H9 (cell line): ENCODE data around the gene ARF1. TPM values are rescaled to one million over a fixed set of nuclear protein-coding genes. Genes with fewer than 3 reads are reported as not detected.

Source experiments
- DNase-seq: peaks from one replicate; pipeline ENCODE4 v3.0.0-alpha.2; 2017
- H2AFZ ChIP-seq: one replicate; pipeline ENCODE4 v1.6.1; 2013; ENCODE audit warnings: mild to moderate bottlenecking, low read length, control low read depth, moderate library complexity
- H2AK5ac ChIP-seq: 2 replicates; pipeline ENCODE4 v1.6.1; 2013; ENCODE audit warnings: low read length, control low read depth, mixed read lengths; ENCODE audit not compliant: insufficient read length
- H2BK120ac ChIP-seq: one replicate; pipeline ENCODE4 v1.6.1; 2013; ENCODE audit warnings: low read depth, mild to moderate bottlenecking, low read length, control low read depth, inconsistent platforms; ENCODE audit not compliant: poor library complexity, severe bottlenecking
- H2BK12ac ChIP-seq: 2 replicates; pipeline ENCODE4 v1.6.1; 2013; ENCODE audit warnings: low read length, control low read depth, mixed read lengths, low read depth; ENCODE audit not compliant: insufficient read length
- H2BK15ac ChIP-seq: 2 replicates; pipeline ENCODE4 v1.6.1; 2013; ENCODE audit warnings: low read depth, low read length, control low read depth
- H2BK20ac ChIP-seq: one replicate; pipeline ENCODE4 v1.6.1; 2013; ENCODE audit warnings: low read depth, mild to moderate bottlenecking, low read length, control low read depth, inconsistent platforms; ENCODE audit not compliant: poor library complexity, severe bottlenecking
- H2BK5ac ChIP-seq: 2 replicates; pipeline ENCODE4 v1.6.1; 2013; ENCODE audit warnings: low read length, control low read depth, mixed read lengths; ENCODE audit not compliant: insufficient read length
- H3K14ac ChIP-seq: 2 replicates; pipeline ENCODE4 v1.6.1; 2013; ENCODE audit warnings: low read length, control low read depth; ENCODE audit not compliant: insufficient read depth
- H3K18ac ChIP-seq: 2 replicates; pipeline ENCODE4 v1.6.1; 2013; ENCODE audit warnings: low read depth, mild to moderate bottlenecking, mixed read lengths, low read length, control low read depth; ENCODE audit not compliant: insufficient read length
- H3K23ac ChIP-seq: 2 replicates; pipeline ENCODE4 v1.6.1; 2013; ENCODE audit warnings: low read length, control low read depth, mixed read lengths, low read depth; ENCODE audit not compliant: insufficient read length
- H3K23me2 ChIP-seq: 2 replicates; pipeline ENCODE4 v1.6.1; 2013; ENCODE audit warnings: low read depth, mild to moderate bottlenecking, mixed read lengths, low read length, control low read depth; ENCODE audit not compliant: insufficient read length, poor library complexity, severe bottlenecking
- H3K27ac ChIP-seq: 2 replicates; pipeline ENCODE4 v1.5.1; 2013; ENCODE audit warnings: low read length, control low read depth, mixed read lengths, low read depth; ENCODE audit not compliant: insufficient read length
- H3K27me3 ChIP-seq: 2 replicates; pipeline ENCODE4 v1.6.1; 2013; ENCODE audit warnings: low read length, control low read depth, inconsistent platforms; ENCODE audit not compliant: insufficient read depth
- H3K4ac ChIP-seq: 2 replicates; pipeline ENCODE4 v1.6.1; 2013; ENCODE audit warnings: low read depth, mild to moderate bottlenecking, control low read depth, inconsistent platforms, low read length, moderate library complexity
- H3K4me1 ChIP-seq: 2 replicates; pipeline ENCODE4 v1.6.1; 2013; ENCODE audit warnings: low read length, control low read depth, inconsistent platforms; ENCODE audit not compliant: insufficient read depth
- H3K4me2 ChIP-seq: 2 replicates; pipeline ENCODE4 v1.6.1; 2013; ENCODE audit warnings: low read length, control low read depth, mixed read lengths; ENCODE audit not compliant: insufficient read length, insufficient read depth
- H3K56ac ChIP-seq: 2 replicates; pipeline ENCODE4 v1.6.1; 2013; ENCODE audit warnings: low read depth, mild to moderate bottlenecking, mixed read lengths, low read length, control low read depth; ENCODE audit not compliant: insufficient read length
- H3K79me1 ChIP-seq: 2 replicates; pipeline ENCODE4 v1.6.1; 2013; ENCODE audit warnings: low read depth, mild to moderate bottlenecking, moderate library complexity, low read length, control low read depth, inconsistent platforms; ENCODE audit not compliant: insufficient read depth, poor library complexity, severe bottlenecking
- H3K79me2 ChIP-seq: 2 replicates; pipeline ENCODE4 v1.6.1; 2013; ENCODE audit warnings: low read length, control low read depth, inconsistent platforms; ENCODE audit not compliant: insufficient read depth
- H3K9ac ChIP-seq: 2 replicates; pipeline ENCODE4 v1.6.1; 2013; ENCODE audit warnings: low read length, control low read depth, mixed read lengths; ENCODE audit not compliant: insufficient read length; ENCODE audit errors: extremely low read depth
- H3K9me3 ChIP-seq: one replicate; pipeline ENCODE4 v1.6.1; 2013; ENCODE audit warnings: low read depth, low read length, inconsistent platforms; ENCODE audit not compliant: control insufficient read depth
- H3T11ph ChIP-seq: one replicate; pipeline ENCODE4 v1.6.1; 2013; ENCODE audit warnings: mild to moderate bottlenecking, low read length, control low read depth, inconsistent platforms
- H4K20me1 ChIP-seq: one replicate; pipeline ENCODE4 v1.6.1; 2013; ENCODE audit not compliant: control insufficient read depth, insufficient read length, insufficient read depth
- H4K5ac ChIP-seq: 2 replicates; pipeline ENCODE4 v1.6.1; 2013; ENCODE audit warnings: low read depth, mild to moderate bottlenecking, mixed read lengths, low read length, control low read depth; ENCODE audit not compliant: insufficient read length
- H4K8ac ChIP-seq: replicated peaks from 2 replicates; pipeline ENCODE4 v1.6.1; 2013; ENCODE audit warnings: low read length, control low read depth, mixed read lengths, low read depth; ENCODE audit not compliant: insufficient read length
- H4K91ac ChIP-seq: 2 replicates; pipeline ENCODE4 v1.6.1; 2013; ENCODE audit warnings: low read depth, mild to moderate bottlenecking, moderate library complexity, mixed read lengths, low read length, control low read depth; ENCODE audit not compliant: insufficient read length
- H3K27ac Mint-ChIP-seq, 3 experiments: 2 replicates in 2 of 3; 3 replicates in 1 of 3; pipeline ENCODE4 v1.8.0; 2020 to 2021; ENCODE audit warnings: mixed read lengths in 3 of 3, mild to moderate bottlenecking in 1 of 3, moderate library complexity in 1 of 3
- H3K27me3 Mint-ChIP-seq: 2 replicates; pipeline ENCODE4 v1.8.0; 2021; ENCODE audit warnings: low read depth, mild to moderate bottlenecking, moderate library complexity, mixed read lengths
- H3K36me3 Mint-ChIP-seq, 3 experiments: 2 replicates in 2 of 3; 3 replicates in 1 of 3; pipeline ENCODE4 v1.8.0; 2020 to 2021; ENCODE audit warnings: low read depth in 3 of 3, mixed read lengths in 3 of 3; ENCODE audit not compliant: insufficient read depth in 1 of 3
- H3K4me1 Mint-ChIP-seq, 2 experiments: 2 replicates each; pipeline ENCODE4 v1.8.0; 2020; ENCODE audit warnings: mixed read lengths in 2 of 2
- H3K4me3 Mint-ChIP-seq, 2 experiments: 2 replicates in 1 of 2; 3 replicates in 1 of 2; pipeline ENCODE4 v1.8.0; 2020 to 2021; ENCODE audit warnings: mild to moderate bottlenecking in 2 of 2, mixed read lengths in 2 of 2, moderate library complexity in 1 of 2
- H3K9me3 Mint-ChIP-seq, 2 experiments: 2 replicates in 1 of 2; 3 replicates in 1 of 2; pipeline ENCODE4 v1.8.0; 2020; ENCODE audit warnings: mild to moderate bottlenecking in 2 of 2, mixed read lengths in 2 of 2, moderate library complexity in 1 of 2
- CTCF ChIP-seq: fragments of 200-600 bp; sonication (generic); conservative IDR thresholded peaks from 3 replicates; pipeline ENCODE4 v1.8.0; 2021; ENCODE audit warnings: antibody characterized with exemption, mild to moderate bottlenecking
- WGBS: extraction: QIAGEN DNeasy Blood & Tissue Kit; methylation state at CpG from one replicate; pipeline ENCODE4 v1.1.7; 2013; ENCODE audit warnings: missing lambda C conversion rate, low lambda C conversion rate, mixed read lengths; ENCODE audit not compliant: insufficient read length; ENCODE audit errors: extremely low coverage; 5-methylcytosine and 5-hydroxymethylcytosine counted together
- total RNA-seq: library from RNA; stranded (reverse); gene quantifications from 2 replicates; pipeline ENCODE4 v1.2.1, GENCODE V29; 2021

The ARF1 gene
- total RNA-seq, 1 experiment from 2014 or later: 258 TPM

DNA sequence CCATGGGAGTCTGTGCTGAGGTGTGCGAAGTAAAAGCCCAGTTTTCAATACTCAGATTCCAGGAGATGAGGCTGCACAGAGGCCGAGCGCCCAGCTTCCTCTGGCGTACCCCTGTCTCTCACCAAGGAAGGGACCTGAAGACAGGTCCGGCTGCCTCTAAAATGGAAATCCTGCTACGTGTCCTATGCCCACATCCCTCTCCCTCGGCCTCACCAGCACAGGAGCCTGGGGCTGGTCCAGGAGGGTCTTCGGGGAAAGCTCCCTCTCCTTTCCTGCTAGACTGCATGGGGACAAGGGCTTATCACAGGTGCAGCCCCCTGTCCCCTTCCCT, 26.2 kb downstream of the ARF1 start:
- H2BK120ac ChIP-seq: no peak overlapping the region
- peaks cover 20 to 22% of the 10 kb centered on the region in 2 experiments for H3K4me1 Mint-ChIP-seq
- peaks cover 15 to 19% (median 16%) of the 10 kb centered on the region in 3 experiments; a peak in 6 of 7 replicates for H3K36me3 Mint-ChIP-seq
- peaks cover 10% of the 10 kb centered on the region for H3K23me2 ChIP-seq
- H3K23ac ChIP-seq: no peak overlapping the region
- peak overlapping the region; percentile 84 for H3K9ac ChIP-seq
- no peak overlapping the region for H2AK5ac ChIP-seq
- H4K91ac ChIP-seq: no peak overlapping the region
- no peak overlapping the region for H2BK12ac ChIP-seq
- no peaks in the 10 kb centered on the region for H3K79me2 ChIP-seq
- H3K9me3 ChIP-seq: no peaks in the 10 kb centered on the region
- H3K27me3 Mint-ChIP-seq: peaks cover 16% of the 10 kb centered on the region
- no peak overlapping the region for H2BK5ac ChIP-seq
- H4K5ac ChIP-seq: no peak overlapping the region
- no peak overlapping the region for H4K8ac ChIP-seq
- H3K9me3 Mint-ChIP-seq: no peaks in the 10 kb centered on the region
- H3K27ac Mint-ChIP-seq: peak overlapping the region in 2 of 3 experiments; percentile 31 to 90; a peak in 2 of 7 replicates
- H3K56ac ChIP-seq: peak overlapping the region; percentile 1
- H3K4ac ChIP-seq: no peak overlapping the region
- peak overlapping the region; percentile 86 for H3K18ac ChIP-seq
- WGBS: no CpG with 5 or more reads among the region's 8 CpGs
- no peak overlapping the region for H3T11ph ChIP-seq
- H3K4me1 ChIP-seq: no peaks in the 10 kb centered on the region
- H3K14ac ChIP-seq: peak overlapping the region; percentile 92
- peak overlapping the region; percentile 88 to 95 for H3K4me3 Mint-ChIP-seq
- H3K27ac ChIP-seq: no peak overlapping the region
- H3K27me3 ChIP-seq: no peaks in the 10 kb centered on the region
- no peak overlapping the region for H2AFZ ChIP-seq
- TF ChIP-seq CTCF: no peak
- peaks cover 3% of the 10 kb centered on the region for H3K79me1 ChIP-seq
- no peak for DNase-seq
- no peaks in the 10 kb centered on the region for H4K20me1 ChIP-seq
- no peak overlapping the region for H2BK15ac ChIP-seq
- peak overlapping the region; percentile 87 for H3K4me2 ChIP-seq
- H2BK20ac ChIP-seq: no peak overlapping the region
